ENCODE measurements around the gene UBE2QL1. TPM values are rescaled to one million over a fixed set of nuclear protein-coding genes. Genes with fewer than 3 reads are reported as not detected.

The UBE2QL1 gene
- polyA plus RNA-seq, 5 donors: 0.19 to 0.40 (median 0.21) TPM

DNA sequence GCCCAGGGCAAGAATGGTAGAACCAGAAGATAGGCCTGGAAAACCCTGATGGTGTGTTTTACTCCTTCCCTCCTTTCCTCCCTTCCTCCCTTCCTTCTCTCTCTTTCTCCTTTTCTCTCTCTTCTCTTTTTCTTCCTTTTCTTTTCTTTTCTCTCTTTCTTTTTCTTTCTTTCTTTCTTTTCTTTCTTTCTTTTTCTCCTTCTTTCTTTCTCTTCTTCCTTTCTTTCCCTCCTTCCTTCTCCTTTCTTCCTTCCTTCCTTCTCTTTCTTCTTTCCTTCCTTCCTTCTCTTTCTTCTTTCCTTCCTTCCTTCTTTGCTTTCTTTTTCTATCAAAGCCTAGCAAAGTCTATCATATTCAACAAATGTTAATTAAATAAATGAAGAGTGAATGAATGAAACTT is 24.0 kb upstream of the UBE2QL1 start:
- DNase-seq: no peak

DNA sequence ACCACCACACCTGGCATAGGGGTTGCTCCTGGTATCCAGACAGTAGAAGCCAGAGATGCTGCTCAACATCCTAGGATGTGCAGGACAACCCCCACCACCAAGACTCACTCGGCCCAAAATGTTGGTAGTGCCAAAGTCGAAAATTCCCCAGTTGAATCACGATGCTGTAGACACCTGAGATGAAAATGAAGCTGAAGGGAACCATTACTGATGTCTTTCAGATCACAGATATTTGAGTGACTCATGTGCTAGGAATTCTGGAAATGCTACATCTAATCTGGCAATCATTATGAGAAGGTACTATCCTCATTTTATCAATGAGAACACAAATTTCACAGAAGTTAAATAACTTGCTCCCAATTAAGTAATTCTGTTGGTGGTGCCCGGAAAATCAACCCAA is 21.0 kb upstream of the UBE2QL1 start:
- no peak for DNase-seq

DNA sequence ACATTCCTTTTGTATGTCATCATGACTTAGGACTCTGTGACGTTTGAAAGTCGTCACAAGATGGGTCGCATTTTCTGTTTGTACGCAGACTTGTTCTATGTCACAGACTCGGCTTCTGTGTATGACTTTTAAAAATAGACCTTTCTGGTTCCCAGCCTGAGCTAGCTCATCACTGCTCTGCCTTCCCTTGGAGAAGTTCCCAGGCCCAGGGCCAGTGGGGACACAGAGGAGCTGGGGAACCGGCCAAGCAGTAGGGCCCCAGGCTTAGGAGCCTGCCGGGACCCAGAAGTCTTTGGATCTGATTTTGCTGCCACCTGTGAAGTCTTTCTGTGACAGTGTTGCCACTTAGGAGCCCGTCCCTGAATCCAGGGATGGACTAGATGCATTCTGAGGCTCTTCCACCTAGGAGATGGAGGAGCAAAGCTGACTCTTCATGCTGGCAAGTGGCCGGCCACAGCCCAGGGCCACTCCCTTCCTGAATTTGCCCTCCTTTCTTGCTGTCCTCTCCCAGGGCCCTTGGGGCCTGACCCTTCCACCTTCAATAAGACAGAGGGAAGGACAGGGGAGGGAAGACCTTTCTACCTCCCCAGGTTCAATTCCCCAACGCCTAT is 18.1 kb upstream of the UBE2QL1 start:
- no peak for DNase-seq

DNA sequence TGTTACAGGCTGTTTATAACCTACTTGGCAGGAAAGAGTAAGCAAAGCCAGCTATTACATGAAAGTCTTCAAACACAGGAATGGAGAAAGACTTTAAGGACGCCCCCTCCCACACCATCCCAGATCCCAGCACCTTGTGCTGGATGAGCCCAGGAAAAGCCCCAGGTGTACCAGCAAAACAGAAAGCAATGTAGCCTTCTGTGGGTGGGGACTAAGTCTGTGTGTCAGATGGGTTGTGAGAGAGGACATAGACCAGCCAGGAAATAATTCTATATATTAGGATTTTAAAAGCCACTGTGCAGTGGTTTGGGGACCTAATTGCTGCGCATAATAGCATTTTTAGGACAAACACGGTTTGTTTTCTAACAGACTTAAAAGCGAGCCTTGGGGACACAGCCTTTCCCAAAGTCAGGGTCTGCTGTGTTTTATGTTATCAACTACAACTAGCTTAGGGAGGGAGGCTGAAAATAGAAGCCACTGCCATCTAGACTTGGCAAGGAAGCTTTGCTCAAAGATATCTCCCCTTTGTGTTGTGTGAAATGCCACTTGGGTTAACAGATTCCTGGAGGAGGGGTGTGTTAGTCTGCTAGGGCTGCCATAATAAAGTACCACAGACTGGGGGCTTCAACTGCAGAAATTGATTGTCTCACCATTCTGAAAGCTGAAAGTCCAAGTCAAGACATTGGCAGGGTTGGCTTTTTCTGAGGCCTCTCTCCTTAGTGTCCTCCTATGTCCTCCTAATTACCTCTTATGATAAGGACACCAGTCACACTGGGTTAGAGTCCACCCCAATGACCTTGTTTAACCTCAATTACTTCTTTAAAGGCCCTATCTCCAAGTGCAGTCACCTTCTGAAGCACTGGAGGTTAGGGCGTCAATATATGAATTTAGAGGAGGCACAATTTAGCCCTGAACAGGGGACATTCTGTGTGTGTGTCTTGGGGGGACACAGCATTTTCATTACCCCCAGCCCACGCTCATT is 17.2 kb upstream of the UBE2QL1 start:
- no peak for DNase-seq

DNA sequence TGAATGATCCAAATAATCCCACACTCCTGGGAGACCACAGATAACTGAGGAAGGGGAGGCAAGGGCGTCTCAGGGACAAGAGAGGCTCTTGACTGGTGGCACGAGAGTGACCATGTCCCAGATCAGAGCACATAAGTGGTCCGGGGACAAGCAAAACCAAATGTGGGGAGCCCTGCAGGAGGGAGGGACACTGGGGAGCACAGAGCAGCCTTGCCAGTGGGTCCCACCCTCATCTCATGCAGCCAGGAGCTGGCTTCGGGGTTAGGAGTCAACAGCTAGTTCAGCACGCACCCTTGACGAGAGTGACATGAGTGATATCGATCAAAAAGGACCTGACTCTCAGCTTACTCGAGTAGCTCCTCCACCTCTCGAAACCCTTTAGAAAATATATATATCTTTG is 16.5 kb upstream of the UBE2QL1 start:
- DNase-seq: no peak

DNA sequence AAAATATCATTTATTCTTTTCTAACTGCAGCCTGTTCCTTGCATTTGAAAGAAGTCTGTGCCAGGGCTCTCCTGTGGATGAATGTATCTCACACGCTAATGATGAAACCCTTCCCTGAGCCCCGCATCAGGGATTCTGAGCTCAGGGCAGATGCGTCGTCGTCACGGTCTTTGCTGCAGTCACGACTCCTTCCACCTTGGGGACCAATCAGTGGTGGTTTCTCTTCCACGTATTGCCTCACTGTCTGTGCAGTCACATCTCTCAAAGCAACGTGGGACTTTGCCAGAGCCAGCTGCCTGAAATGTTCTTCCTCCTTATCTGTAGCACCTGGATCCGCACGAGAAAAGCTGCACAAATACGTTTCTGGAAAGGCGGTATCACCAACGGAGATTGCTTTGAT is 13.9 kb upstream of the UBE2QL1 start:
- DNase-seq: no peak

DNA sequence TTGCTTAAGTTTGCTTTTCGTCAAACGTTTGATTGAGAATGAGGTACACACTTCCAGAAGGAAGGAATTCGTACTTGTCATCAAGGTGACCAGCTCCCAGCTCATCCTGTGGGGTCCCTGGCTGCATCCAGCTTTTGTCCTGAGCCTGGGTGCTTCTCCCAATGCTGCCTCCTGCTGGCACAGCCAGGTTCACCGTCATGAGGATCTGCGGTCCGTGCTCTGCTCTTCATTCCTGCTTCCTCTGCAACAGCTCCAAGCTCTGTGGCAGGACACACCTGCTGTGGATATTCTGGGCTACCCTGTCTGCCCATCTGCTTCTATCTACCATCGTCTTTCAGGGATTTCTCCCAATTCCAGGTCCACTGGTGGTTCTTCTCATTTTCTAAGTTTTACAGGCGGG is 13.3 kb upstream of the UBE2QL1 start:
- no peak for DNase-seq

DNA sequence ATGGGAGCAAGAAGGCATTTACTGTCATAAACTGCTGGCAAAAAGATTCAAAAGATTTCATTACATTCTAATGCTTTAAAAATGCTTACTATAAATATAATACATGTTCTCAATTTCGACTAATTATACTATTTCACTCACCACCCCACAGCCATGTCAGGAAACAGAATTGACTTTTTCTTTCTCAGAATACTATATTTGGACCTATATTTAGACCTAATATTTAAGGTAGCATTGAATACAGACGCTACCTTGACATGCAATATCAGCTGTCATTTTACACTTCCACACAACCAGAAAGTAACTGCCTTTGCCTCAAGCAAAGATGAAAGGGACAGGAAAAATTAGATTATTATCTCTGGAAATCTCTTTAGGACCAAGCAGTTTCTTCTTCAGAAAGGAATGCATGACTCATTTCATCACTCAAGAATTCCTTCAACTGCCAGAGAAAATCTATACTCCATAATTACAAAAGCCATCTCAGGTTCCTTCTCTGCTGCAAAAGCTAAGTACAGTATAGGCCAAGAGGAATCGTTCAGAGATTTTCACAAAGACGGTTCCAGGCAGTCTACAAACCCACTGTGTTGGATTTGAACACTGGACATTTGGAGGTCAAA is 11.8 kb upstream of the UBE2QL1 start:
- no peak for DNase-seq

DNA sequence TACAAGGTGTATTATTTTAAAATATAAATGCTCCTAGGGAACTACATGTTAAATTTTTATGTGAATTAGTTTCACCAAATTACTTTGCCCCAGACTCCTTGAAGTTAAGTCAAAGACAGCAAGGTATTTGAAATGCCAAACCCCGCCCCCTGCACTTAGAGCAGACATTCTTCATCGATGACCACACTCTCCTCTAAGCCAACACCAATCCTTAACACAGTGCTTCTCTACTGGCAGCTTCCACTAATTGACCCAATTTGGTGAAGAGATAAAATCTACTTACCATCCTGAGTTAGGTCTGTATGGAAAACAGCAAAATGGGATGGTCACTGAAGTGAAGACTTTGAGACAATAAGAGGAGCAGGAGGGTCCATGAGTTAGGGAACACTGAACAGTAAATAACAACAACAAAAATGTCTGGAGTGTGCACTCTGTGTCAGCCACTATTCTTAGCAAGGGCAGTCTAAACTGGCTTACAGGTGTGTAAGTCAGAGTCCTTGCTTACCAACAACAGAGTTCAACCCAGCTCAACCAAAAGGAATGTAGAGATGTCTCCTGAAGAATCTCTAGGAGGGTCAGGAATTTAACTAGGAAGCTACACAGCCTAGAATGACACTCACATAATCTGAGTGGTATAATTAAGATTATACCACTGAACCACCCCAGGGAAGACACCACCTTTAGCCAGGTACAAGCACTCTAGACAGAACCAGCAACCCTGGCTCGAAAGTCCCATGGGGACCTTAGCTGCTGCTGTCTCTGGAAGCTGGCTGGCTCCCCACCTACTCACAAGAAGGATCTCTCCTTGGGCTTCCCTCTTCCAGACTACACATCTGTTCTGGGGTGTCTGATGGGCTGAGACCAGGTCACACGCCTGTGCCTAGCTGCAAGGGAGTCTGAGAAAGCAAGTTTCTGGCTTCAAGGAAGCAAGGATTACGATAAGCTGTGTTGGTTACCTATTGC is 8.8 kb upstream of the UBE2QL1 start:
- DNase-seq: no peak

DNA sequence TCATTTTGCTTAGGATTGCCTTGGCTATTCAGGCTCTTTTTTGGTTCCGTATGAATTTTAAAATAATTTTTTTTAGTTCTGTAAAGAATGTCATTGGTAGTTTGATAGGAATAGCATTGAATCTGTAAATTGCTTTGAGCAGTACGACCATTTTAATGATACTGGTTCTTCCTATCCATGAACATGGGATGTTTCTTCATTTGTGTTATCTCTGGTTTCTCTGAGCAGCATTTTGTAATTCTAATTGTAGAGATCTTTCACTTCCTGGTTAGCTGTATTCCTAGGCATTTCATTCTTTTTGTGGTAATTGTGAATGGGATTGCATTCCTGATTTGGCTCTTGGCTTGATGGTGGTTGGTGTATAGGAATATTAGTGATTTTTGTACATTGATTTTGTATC is 6.3 kb upstream of the UBE2QL1 start:
- no peak for DNase-seq

DNA sequence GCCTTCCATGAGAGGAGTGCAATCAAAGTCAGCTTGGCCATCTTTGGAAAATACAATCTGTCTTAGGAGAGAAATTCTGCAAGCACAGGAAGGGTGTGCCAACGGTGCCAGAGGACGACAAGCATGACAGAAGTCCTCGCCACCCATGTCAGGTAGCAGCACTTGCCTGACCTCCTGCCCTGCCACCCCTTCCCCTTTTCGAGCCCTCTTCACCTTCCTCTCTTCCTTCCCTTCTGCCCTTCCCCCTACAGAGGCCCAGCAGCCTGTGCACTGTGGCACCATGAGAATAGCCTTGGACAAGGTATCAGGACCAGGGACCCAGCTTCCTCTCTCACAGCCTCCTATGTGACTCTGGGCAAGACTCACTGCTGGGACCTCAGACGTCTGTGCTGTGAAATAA is 5.3 kb upstream of the UBE2QL1 start:
- DNase-seq: no peak

DNA sequence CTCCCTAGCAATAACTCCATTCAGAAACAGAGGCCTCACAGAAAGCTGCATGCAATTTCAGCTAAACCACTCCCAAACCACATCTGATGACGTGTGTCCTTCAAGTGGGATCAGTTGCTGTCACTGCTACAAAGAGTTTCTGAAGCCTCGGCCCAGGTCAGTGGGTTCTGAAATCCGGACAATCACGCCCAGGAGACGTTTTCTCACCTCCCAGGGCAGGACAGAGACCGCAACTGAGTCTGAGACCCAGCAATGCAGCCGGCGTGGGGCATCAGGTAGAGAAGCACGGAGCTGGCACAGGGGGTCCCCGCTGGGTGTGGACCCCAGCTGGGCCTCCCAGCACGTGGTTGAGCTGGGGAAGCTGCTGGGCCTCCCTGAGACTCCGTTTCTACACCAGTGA is 2.6 kb upstream of the UBE2QL1 start:
- DNase-seq: no peak

DNA sequence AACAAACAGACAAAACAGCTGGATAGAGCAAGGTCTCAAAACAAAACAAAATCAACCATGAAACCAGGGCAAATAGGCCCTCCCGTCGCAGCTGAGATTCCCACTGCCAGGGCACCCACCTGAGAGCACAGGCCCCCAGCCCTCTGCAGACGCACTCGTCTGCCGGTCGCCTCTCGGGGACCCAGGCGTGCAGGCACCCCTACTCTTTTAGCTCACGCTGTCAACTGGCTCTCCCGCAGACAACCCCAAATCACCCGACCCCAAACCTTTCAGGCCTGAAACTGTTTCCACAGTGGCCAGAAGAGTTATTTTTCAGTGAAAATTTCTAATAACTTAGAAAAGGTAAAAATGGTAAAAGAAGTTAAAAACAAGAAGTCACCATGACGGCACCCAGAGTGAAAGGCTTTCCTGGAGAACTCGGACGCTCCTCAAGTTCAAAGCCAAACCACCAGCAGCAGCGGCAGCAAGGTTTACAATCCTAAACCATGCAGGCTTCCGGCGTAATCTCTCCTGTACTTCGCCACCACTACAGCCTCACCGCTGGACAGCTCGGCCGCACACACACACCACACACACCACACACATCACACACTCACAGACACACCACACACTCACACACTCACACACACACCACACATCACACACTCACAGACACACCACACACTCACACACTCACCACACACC is 1.9 kb upstream of the UBE2QL1 start:
- DNase-seq: no peak

DNA sequence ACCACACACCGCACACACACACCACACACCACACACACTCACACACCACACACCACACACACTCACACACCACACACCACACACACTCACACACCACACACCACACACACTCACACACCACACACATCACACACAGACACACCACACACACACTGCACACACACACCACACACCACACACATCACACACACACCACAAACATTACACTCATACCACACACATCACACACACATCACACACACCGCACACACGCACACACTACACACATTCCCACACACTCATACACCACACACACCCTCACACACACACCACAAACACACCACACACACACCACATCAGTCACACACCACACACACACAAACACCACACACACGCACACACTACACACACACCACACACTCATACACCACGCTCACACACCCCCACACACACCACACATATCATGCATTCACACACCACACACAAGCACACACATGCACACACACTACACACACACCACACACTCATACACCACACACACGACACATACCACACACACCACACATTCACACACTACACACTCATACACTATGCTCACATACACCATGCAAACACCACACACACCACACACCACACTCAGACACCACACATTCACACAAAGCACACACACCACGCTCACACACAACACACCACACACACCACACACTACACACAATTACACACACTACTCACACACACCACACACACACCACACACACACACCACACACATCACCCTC is 1.1 kb upstream of the UBE2QL1 start:
- no peak for DNase-seq

DNA sequence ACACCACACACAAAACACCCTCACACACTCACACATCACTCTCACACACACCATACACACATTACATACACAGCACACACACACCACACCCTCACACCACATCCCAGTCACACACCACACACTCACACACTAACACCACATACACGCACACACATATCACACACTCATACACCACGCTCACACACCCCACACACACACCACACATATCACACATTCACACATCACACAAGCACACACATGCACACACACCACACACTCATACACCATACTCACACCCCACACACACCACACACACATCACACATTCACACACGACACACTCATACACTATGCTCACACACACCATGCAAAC is 543 bp upstream of the UBE2QL1 start:
- DNase-seq: no peak

DNA sequence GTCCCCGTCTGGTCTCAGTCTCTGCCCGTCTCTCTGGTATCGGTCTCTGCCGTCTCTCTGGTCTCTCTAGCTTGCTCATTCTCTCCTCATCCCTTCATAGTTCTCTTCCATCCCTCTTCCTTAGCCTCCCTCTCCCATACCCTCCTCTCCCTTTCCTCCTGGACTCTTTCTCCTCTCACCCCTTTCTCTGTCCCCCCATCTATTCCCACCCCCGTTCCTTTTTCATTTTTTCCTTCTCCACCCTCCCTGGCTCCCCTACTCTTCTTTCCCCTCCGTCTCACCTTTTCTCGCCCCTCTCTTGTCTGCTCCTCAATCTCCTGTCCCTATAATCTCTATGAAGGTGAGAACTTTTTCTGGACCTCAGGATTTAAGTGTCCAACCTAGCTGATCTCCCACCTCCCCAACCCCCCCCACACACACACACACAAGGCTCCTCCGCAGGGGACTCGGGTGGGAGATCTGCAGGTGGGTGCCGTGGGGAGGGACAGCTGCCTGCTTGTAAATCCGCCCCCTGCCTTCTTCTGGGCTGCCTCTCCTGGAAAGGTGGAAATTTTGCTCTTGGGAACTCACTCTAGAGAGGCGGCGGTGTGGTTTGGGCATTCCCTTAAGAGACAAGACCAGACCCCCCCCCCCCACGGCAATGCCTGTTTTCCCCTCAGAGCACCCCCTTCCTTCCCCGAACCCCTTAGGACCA is 953 bp downstream of the UBE2QL1 start:
- no peak for DNase-seq

DNA sequence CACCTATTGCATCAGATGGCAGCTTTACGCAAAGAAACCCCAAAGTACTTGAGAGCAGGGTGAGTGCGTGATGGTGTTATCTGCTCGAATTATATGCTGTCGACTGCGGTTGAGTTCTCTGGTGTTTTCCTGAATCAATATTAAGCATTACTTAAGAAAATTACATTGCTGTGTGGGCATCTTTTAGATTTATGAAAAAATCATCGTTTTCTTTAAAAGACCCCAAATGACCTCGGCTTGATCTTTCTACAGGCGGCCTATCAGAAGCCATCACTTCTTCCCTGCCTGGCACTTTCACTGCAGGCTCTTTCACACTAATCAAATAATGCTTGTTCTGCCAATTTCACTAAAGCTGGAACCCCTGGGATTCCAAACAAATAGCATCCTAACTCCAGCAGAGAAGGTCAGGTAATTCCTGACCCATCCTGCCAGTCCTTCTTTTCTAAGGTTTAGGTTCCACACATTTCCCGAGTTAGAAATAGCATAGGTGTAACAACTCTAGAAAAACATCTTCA is 1.7 kb downstream of the UBE2QL1 start:
- no peak for DNase-seq

DNA sequence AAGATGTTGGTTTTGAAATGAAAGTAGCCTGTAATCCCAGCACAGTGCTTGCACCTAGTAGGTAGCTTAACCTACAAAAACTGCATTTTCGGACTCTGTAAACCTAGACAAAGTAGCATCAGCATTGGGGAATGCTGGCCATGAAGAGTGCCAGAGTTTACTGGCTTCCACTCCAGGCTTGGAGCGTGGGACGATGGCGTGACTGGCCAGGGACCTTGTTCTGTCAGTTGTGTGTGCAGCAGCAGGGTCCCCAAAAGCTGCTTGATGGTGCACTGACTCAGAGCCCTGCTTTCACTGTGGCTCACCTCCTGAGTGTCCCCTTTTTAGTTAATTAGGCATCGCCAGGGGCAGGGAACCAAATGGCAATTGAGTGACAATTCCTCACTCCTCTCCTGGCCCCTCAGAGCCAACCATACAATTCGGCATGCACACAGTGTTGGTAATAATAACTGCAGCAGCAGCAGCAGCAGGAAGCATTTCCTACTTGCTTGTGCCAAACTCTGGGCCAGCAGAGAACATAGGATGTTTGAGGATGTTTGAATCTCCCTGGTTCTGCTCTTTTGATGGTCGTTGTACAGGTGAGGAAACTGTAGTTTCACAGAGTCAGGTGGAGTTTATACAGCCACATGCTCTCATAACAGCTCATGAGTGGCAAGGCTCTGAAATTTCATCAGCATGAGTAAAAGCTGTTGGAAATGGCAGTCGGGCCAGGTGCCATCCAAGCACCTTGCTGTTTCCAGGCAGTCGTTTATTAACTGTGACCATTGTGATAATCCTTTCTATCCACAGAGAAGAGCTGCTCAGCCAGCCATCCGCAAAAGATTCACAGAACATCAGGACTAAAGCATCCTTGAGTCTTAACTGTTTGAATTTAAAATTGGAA is 4.2 kb downstream of the UBE2QL1 start:
- no peak for DNase-seq
